SU-DHL-6 (cell line): Measurements from ENCODE around the gene TMEM39B.

Experiments
- H2AFZ ChIP-seq: fragments of 200-600 bp; sonication (generic); 2 replicates; pipeline ENCODE4 v1.6.1; 2014; ENCODE audit warnings: low read depth, mild to moderate bottlenecking, moderate library complexity, mixed read lengths, antibody characterized with exemption, low read length; ENCODE audit not compliant: severe bottlenecking
- H3F3A ChIP-seq: fragments of 200-600 bp; shearing (Covaris generic); 2 replicates; pipeline ENCODE4 v1.6.0; 2016; ENCODE audit warnings: antibody characterized with exemption, mild to moderate bottlenecking; ENCODE audit not compliant: insufficient read depth
- H3K27ac ChIP-seq: fragments of 200-600 bp; sonication (generic); 2 replicates; pipeline ENCODE4 v1.5.1; 2016; ENCODE audit warnings: low read depth, mild to moderate bottlenecking, low read length, moderate library complexity, mixed read lengths
- H3K27me3 ChIP-seq: fragments of 200-600 bp; sonication (generic), shearing (Covaris generic); 2 replicates; pipeline ENCODE4 v1.6.0; 2014; ENCODE audit warnings: mild to moderate bottlenecking, low read length
- H3K36me3 ChIP-seq: fragments of 200-600 bp; sonication (generic); 2 replicates; pipeline ENCODE4 v1.6.1; 2014; ENCODE audit warnings: mild to moderate bottlenecking, low read length, mixed read lengths
- H3K4me2 ChIP-seq: fragments of 300-600, 200-600 bp; shearing (Covaris generic), sonication (generic); 2 replicates; pipeline ENCODE4 v1.6.0; 2014; ENCODE audit warnings: low read length, low read depth, mild to moderate bottlenecking; ENCODE audit not compliant: poor library complexity, severe bottlenecking
- H3K4me3 ChIP-seq: fragments of 200-600 bp; sonication (generic); 2 replicates; pipeline ENCODE4 v1.5.1; 2014; ENCODE audit warnings: antibody characterized with exemption, low read length, mild to moderate bottlenecking, mixed read lengths; ENCODE audit not compliant: insufficient read depth, poor library complexity, severe bottlenecking
- H3K79me2 ChIP-seq: fragments of 200-600 bp; sonication (generic); 2 replicates; pipeline ENCODE4 v1.6.1; 2014; ENCODE audit warnings: mild to moderate bottlenecking, low read length, moderate library complexity; ENCODE audit not compliant: insufficient read depth
- H3K9ac ChIP-seq: fragments of 200-600 bp; sonication (generic); 2 replicates; pipeline ENCODE4 v1.7.0; 2014; ENCODE audit warnings: mild to moderate bottlenecking, low read length
- H3K9me2 ChIP-seq: fragments of 200-600 bp; sonication (generic); replicated peaks from 2 replicates; pipeline ENCODE4 v1.6.1; 2014; ENCODE audit warnings: low read length; ENCODE audit not compliant: insufficient read depth
- H3K9me3 ChIP-seq: fragments of 200-600 bp; sonication (generic); 2 replicates; pipeline ENCODE4 v1.6.1; 2014; ENCODE audit warnings: low read length, mixed read lengths; ENCODE audit not compliant: insufficient read depth
- H4K20me1 ChIP-seq: fragments of 200-600 bp; sonication (generic); 2 replicates; pipeline ENCODE4 v1.6.1; 2014; ENCODE audit warnings: low read depth, mild to moderate bottlenecking, antibody characterized with exemption, low read length, moderate library complexity, mixed read lengths
- EZH2phosphoT487 ChIP-seq: fragments of 200-600 bp; sonication (generic), shearing (Covaris generic); conservative IDR thresholded peaks from 2 replicates; pipeline ENCODE4 v1.6.1; 2018; ENCODE audit warnings: mild to moderate bottlenecking, antibody characterized with exemption, low read length, moderate library complexity, mixed read lengths
- TF ChIP-seq, protein P1 (sequence below): fragments of 200-600 bp; sonication (generic); IDR thresholded peaks from one replicate; pipeline ENCODE4 v1.5.1; 2017; ENCODE audit warnings: antibody characterized with exemption, mild to moderate bottlenecking, low read length, moderate library complexity; ENCODE audit not compliant: insufficient read depth, poor library complexity, severe bottlenecking

TMEM39B gene

GRCh38 chr1:32072622-32073298 is at the start of gene TMEM39B:
Gene TMEM39B (plus strand): TSS chr1:32072939. CDS start chr1:32073048, 109 bp downstream.
- no peaks in the 10 kb centered on the region for H3K9me2 ChIP-seq
- TF ChIP-seq EZH2phosphoT487, result no peak
- TF ChIP-seq, protein P1, sequence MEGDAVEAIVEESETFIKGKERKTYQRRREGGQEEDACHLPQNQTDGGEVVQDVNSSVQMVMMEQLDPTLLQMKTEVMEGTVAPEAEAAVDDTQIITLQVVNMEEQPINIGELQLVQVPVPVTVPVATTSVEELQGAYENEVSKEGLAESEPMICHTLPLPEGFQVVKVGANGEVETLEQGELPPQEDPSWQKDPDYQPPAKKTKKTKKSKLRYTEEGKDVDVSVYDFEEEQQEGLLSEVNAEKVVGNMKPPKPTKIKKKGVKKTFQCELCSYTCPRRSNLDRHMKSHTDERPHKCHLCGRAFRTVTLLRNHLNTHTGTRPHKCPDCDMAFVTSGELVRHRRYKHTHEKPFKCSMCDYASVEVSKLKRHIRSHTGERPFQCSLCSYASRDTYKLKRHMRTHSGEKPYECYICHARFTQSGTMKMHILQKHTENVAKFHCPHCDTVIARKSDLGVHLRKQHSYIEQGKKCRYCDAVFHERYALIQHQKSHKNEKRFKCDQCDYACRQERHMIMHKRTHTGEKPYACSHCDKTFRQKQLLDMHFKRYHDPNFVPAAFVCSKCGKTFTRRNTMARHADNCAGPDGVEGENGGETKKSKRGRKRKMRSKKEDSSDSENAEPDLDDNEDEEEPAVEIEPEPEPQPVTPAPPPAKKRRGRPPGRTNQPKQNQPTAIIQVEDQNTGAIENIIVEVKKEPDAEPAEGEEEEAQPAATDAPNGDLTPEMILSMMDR, result no peak

DNA sequence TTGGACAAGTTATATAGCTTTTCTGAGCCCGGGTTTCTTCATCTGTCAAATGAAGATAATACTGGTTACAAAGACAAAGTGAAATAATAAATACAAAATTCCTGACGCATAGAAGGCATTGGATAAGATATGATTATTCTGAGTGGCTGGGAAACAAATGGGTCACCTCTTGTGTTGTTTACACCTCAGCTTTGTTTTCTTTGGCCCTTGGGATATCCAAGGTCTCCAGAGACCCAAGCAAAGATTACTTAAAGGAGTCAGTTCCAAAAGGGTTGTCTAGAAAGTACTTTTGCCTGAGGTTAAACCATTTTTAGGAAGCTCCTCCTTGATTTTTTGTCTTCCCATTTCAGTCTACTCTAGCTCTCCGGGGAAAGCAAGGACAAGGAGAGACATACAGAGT is 49.4 kb upstream of the TMEM39B start:
- H3K9me2 ChIP-seq, result no peaks in the 10 kb centered on the region
- H3K9me3 ChIP-seq, result no peaks in the 10 kb centered on the region
- no peak overlapping the region for H2AFZ ChIP-seq
- H4K20me1 ChIP-seq, result peaks cover 28% of the 10 kb centered on the region
- TF ChIP-seq, protein P1, result no peak
- no peak for TF ChIP-seq EZH2phosphoT487
- peaks cover 100% of the 10 kb centered on the region for H3K79me2 ChIP-seq
- no peak overlapping the region for H3K4me2 ChIP-seq
- H3K4me3 ChIP-seq, result no peak overlapping the region
- no peaks in the 10 kb centered on the region for H3K27me3 ChIP-seq
- peaks cover 12% of the 10 kb centered on the region; the same call in 1 of the 2 replicates for H3K36me3 ChIP-seq
- no peak overlapping the region for H3K9ac ChIP-seq
- H3K27ac ChIP-seq, result 0 out of 2 replicates have a peak overlapping the region, but pooled peaks have one; percentile 37
- peaks cover 22% of the 10 kb centered on the region; the same call in 1 of the 2 replicates for H3F3A ChIP-seq

More at GRCh38 chr1:32072622-32073298, at the start of gene TMEM39B:
- no peaks in the 10 kb centered on the region for H3K27me3 ChIP-seq
- H3K36me3 ChIP-seq, result no peaks in the 10 kb centered on the region; the same call in 1 of the 2 replicates
- H3K4me3 ChIP-seq, result peak within 1 kb of the TSS; percentile 85
- peak within 1 kb of the TSS; percentile 75 for H3K9ac ChIP-seq
- peak within 1 kb of the TSS; percentile 78 for H3K27ac ChIP-seq
- H3F3A ChIP-seq, result peaks cover 4% of the 10 kb centered on the region; the same call in 1 of the 2 replicates
- peak within 1 kb of the TSS; percentile 80 for H3K4me2 ChIP-seq
- peaks cover 5% of the 10 kb centered on the region; the same call in 1 of the 2 replicates for H4K20me1 ChIP-seq
- H2AFZ ChIP-seq, result peak within 1 kb of the TSS; percentile 75
- H3K9me3 ChIP-seq, result no peaks in the 10 kb centered on the region
- peaks cover 19% of the 10 kb centered on the region for H3K79me2 ChIP-seq

- peaks cover 22% of the 10 kb centered on the region; the same call in 1 of the 2 replicates for H3F3A ChIP-seq
- TF ChIP-seq, protein P1, result no peak
- no peak for TF ChIP-seq EZH2phosphoT487
- no peak overlapping the region for H3K27ac ChIP-seq
- H3K27me3 ChIP-seq, result no peaks in the 10 kb centered on the region
- no peak overlapping the region for H3K9ac ChIP-seq
- H3K9me3 ChIP-seq, result no peaks in the 10 kb centered on the region
- H4K20me1 ChIP-seq, result peaks cover 37% of the 10 kb centered on the region
- H3K4me3 ChIP-seq, result no peak overlapping the region
- no peak overlapping the region for H2AFZ ChIP-seq
- H3K79me2 ChIP-seq, result peaks cover 98% of the 10 kb centered on the region
- H3K9me2 ChIP-seq, result no peaks in the 10 kb centered on the region
- H3K4me2 ChIP-seq, result no peak overlapping the region
- H3K36me3 ChIP-seq, result peaks cover 21% of the 10 kb centered on the region; the same call in 1 of the 2 replicates
These were observed 47.2 kb upstream of the TMEM39B start for GRCh38 chr1:32025515-32025914.
